Fibroblast of pulmonary artery (primary cell): ENCODE data around the gene MCCD1.

Experiments used
- DNase-seq: peaks from one replicate; pipeline ENCODE4 v3.0.0-alpha.2; 2010; ENCODE audit warnings: low read depth
- H3K4me3 ChIP-seq: replicated peaks from 2 replicates; pipeline ENCODE4 v1.5.1; 2011; ENCODE audit warnings: low read depth, mild to moderate bottlenecking, control low read depth, low read length, moderate library complexity
- CTCF ChIP-seq: IDR thresholded peaks from 2 replicates; pipeline ENCODE4 v1.5.1; 2011; ENCODE audit warnings: mild to moderate bottlenecking, control low read depth, low read length, inconsistent platforms; ENCODE audit errors: missing control alignments

MCCD1 gene

DNA sequence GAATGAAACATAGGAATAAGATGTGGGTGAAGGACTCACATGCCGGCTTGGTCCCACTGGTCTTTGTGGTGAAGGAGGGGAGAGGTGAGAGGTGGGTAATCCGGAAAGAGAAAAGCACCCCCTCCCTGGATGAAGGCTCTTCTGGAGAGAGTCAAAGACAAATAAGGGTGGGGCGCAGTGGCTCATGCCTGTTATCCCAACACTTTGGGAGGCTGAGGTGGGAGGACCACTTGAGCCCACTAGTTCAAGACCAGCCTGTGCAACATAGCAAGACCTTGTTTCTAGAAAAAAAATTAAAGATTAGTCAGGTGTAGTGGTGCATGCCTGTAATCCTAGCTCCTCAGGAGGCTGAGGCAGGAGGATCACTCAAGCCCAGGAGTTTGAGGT is 50.4 kb downstream of the MCCD1 start:
- no peak overlapping the region for H3K4me3 ChIP-seq
- no peak for TF ChIP-seq CTCF
- DNase-seq: no peak
